ENCODE results near the gene NRG2. TPM values are rescaled to one million over a fixed set of nuclear protein-coding genes. Genes with fewer than 3 reads are reported as not detected.

NRG2 gene
- polyA plus RNA-seq, 3 donors = 0.01 TPM; not detected in 2

DNA sequence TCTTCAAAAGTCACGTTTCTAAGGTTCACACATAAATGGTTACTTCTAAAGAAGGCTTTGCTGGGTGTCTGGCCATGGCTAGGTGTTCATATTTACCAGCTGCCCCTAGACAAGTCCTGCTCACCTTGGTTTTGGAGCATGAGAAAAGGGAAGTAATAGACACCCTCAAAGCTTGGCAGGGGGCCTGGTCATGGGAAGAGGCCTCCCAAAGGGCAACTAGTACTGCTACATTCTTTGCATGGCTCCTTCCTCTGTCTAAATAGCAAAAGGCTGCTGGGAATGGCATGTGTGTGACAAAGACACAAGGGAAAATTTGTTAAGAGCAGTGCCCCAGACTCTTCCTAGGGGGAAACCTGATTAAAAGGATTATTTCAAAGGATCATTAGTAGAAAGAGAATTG lies 93.4 kb downstream of the NRG2 start:
- peaks cover 29% of the 10 kb centered on the region for H3K4me1 Mint-ChIP-seq

DNA sequence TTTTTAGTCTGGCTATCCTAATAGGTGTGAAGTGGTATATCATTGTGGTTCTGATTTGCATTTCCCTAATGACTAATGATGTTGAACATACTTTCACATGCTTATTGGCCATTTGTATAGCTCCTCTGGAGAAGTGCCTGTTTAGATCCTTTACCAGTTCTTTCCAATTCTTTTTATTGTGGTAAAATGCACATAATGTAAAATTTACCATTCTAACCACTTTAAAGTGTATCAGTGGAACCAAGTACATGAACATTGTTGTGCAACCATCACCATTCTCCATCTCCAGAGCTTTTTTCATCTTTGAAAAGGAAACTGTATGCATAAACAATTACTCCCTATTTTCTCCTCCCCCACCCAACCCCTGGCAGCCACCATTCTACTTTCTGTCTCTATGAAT lies 95.4 kb downstream of the NRG2 start:
- Histone ChIP-seq H3K9me3 (replicated peaks in 1 of 2; ENCODE audit: control insufficient read depth in 1 of 2, insufficient read depth in 1 of 2, low read length in 2 of 2) (peaks cover 0 to 2% of the 10 kb centered on the region in 2 donors), H4K20me1 (ENCODE audit: insufficient read depth, low read length) (no peaks in the 10 kb centered on the region), H3K4me2 (replicated peaks; ENCODE audit: extremely low read depth, low read length, poor library complexity, severe bottlenecking) (no peak overlapping the region), H3K9ac (ENCODE audit: insufficient read depth, low read length, poor library complexity, severe bottlenecking) (no peak overlapping the region), H3K27ac (ENCODE audit: low read depth in 1 of 2, low read length in 2 of 2) (no peak overlapping the region), H3K27me3 (ENCODE audit: control insufficient read depth in 2 of 2, insufficient read depth in 2 of 2, low read length in 2 of 2) (peaks cover 0 to under 1% of the 10 kb centered on the region in 2 donors), H3K36me3 (replicated peaks in 1 of 2; ENCODE audit: control insufficient read depth in 1 of 2, insufficient read depth in 2 of 2, low read length in 2 of 2) (no peaks in the 10 kb centered on the region), H3K79me2 (ENCODE audit: insufficient read depth, low read length) (no peaks in the 10 kb centered on the region), H2AFZ (ENCODE audit: insufficient read depth, low read depth, low read length, poor library complexity, severe bottlenecking) (no peak overlapping the region), H3K4me1 (ENCODE audit: control insufficient read depth in 1 of 2, insufficient read depth in 2 of 2, low read length in 2 of 2) (peaks cover 8 to 30% of the 10 kb centered on the region in 2 donors), H3K4me3 (replicated peaks in 1 of 3; ENCODE audit: low read depth in 2 of 3, low read length in 3 of 3) (no peak overlapping the region)
- Mint-ChIP-seq H3K9me3 (peaks cover 0 to 6% (median 4%) of the 10 kb centered on the region in 7 donors), H3K27me3 (ENCODE audit: low read depth in 3 of 3) (peaks cover 5 to 10% (median 6%) of the 10 kb centered on the region in 3 donors), H3K4me3 (no peak overlapping the region), H3K36me3 (no peaks in the 10 kb centered on the region), H3K27ac (peak overlapping the region in 1 of 7 donors; percentile 93), H3K4me1 (peaks cover 29% of the 10 kb centered on the region)
- intact Hi-C loops (cut with micrococcal nuclease) = no loop called here
- no peak for DNase-seq
- TF ChIP-seq, protein P1, sequence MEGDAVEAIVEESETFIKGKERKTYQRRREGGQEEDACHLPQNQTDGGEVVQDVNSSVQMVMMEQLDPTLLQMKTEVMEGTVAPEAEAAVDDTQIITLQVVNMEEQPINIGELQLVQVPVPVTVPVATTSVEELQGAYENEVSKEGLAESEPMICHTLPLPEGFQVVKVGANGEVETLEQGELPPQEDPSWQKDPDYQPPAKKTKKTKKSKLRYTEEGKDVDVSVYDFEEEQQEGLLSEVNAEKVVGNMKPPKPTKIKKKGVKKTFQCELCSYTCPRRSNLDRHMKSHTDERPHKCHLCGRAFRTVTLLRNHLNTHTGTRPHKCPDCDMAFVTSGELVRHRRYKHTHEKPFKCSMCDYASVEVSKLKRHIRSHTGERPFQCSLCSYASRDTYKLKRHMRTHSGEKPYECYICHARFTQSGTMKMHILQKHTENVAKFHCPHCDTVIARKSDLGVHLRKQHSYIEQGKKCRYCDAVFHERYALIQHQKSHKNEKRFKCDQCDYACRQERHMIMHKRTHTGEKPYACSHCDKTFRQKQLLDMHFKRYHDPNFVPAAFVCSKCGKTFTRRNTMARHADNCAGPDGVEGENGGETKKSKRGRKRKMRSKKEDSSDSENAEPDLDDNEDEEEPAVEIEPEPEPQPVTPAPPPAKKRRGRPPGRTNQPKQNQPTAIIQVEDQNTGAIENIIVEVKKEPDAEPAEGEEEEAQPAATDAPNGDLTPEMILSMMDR (IDR thresholded peaks at IDR 0.05) = no peak

More for the DNA sequence above, 93.4 kb downstream of the NRG2 start:
- TF ChIP-seq, protein P1 (IDR thresholded peaks at IDR 0.05) = no peak
- Mint-ChIP-seq H3K36me3 (no peaks in the 10 kb centered on the region), H3K9me3 (peaks cover 0 to 2% (median 0%) of the 10 kb centered on the region in 7 donors), H3K27me3 (ENCODE audit: low read depth in 3 of 3) (peaks cover 2 to 4% (median 2%) of the 10 kb centered on the region in 3 donors), H3K27ac (peak overlapping the region in 1 of 7 donors; percentile 43), H3K4me3 (no peak overlapping the region)
- Histone ChIP-seq H3K79me2 (ENCODE audit: insufficient read depth, low read length) (no peaks in the 10 kb centered on the region), H3K9ac (ENCODE audit: insufficient read depth, low read length, poor library complexity, severe bottlenecking) (no peak overlapping the region), H3K27me3 (ENCODE audit: control insufficient read depth in 2 of 2, insufficient read depth in 2 of 2, low read length in 2 of 2) (no peaks in the 10 kb centered on the region), H2AFZ (ENCODE audit: insufficient read depth, low read depth, low read length, poor library complexity, severe bottlenecking) (no peak overlapping the region), H3K4me1 (ENCODE audit: control insufficient read depth in 1 of 2, insufficient read depth in 2 of 2, low read length in 2 of 2) (peaks cover 8 to 30% of the 10 kb centered on the region in 2 donors), H4K20me1 (ENCODE audit: insufficient read depth, low read length) (no peaks in the 10 kb centered on the region), H3K36me3 (replicated peaks in 1 of 2; ENCODE audit: control insufficient read depth in 1 of 2, insufficient read depth in 2 of 2, low read length in 2 of 2) (no peaks in the 10 kb centered on the region), H3K4me2 (replicated peaks; ENCODE audit: extremely low read depth, low read length, poor library complexity, severe bottlenecking) (no peak overlapping the region), H3K27ac (ENCODE audit: low read depth in 1 of 2, low read length in 2 of 2) (no peak overlapping the region), H3K9me3 (replicated peaks in 1 of 2; ENCODE audit: control insufficient read depth in 1 of 2, insufficient read depth in 1 of 2, low read length in 2 of 2) (no peaks in the 10 kb centered on the region), H3K4me3 (replicated peaks in 1 of 3; ENCODE audit: low read depth in 2 of 3, low read length in 3 of 3) (no peak overlapping the region)
- intact Hi-C loops (cut with micrococcal nuclease) = no loop called here
- no peak for DNase-seq
- WGBS (ENCODE audit: insufficient coverage) = no CpG with 5 or more reads among the region's 1 CpG
